ENCODE measurements around the gene ANKRD34A.

Gene ANKRD34A

DNA sequence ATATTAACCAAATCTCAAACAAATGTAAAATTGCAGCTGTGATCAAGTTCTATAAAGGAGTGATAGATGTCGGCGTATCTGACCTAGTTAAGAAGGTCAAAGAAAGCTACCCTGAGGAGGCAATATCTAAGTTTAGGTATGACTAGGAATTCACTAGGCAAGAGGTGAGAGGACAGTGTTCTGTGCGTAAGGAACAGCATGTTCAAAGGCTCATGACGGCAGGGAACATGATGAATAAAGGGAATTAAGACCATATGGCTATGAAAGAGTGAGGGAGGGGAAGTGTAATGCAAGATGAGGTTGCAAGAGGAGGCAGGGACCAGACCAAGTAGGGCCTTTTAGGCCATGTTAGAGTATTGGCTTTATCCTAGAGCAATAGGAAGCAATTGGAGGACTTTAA is 15.2 kb downstream of the ANKRD34A start:
- TF ChIP-seq, protein P1, sequence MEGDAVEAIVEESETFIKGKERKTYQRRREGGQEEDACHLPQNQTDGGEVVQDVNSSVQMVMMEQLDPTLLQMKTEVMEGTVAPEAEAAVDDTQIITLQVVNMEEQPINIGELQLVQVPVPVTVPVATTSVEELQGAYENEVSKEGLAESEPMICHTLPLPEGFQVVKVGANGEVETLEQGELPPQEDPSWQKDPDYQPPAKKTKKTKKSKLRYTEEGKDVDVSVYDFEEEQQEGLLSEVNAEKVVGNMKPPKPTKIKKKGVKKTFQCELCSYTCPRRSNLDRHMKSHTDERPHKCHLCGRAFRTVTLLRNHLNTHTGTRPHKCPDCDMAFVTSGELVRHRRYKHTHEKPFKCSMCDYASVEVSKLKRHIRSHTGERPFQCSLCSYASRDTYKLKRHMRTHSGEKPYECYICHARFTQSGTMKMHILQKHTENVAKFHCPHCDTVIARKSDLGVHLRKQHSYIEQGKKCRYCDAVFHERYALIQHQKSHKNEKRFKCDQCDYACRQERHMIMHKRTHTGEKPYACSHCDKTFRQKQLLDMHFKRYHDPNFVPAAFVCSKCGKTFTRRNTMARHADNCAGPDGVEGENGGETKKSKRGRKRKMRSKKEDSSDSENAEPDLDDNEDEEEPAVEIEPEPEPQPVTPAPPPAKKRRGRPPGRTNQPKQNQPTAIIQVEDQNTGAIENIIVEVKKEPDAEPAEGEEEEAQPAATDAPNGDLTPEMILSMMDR (IDR thresholded peaks at IDR 0.05; ENCODE audit: borderline replicate concordance, control extremely low read depth, extremely low read depth, insufficient read depth, missing control alignments): no peak
- in situ Hi-C loops (cut with MboI; ENCODE audit: low sequenced_read_pairs, unreplicated experiment): no loop called here
- DNase-seq (ENCODE audit: low spot score): no peak

DNA sequence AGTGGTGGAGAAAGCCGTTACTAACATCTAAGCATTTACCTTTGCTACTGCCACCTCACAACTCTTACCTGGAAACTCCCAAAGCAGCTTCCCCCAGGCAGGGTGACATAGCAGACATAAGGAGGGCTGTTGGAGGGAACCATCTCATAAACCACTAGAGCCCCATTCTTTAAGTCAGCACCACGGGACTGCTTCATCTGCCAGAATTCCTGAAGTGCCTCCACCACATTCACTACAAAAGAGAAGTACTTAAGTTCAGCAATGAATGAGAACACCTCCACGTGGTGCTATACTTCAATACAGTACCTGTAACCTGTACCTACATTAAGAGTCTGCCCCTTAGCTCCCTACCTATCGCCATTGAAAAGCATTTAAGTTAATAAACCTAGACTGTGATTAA is 16.8 kb downstream of the ANKRD34A start:
- TF ChIP-seq, protein P1 (IDR thresholded peaks at IDR 0.05; ENCODE audit: borderline replicate concordance, control extremely low read depth, extremely low read depth, insufficient read depth, missing control alignments): no peak
- in situ Hi-C loops (cut with MboI; ENCODE audit: low sequenced_read_pairs, unreplicated experiment): no loop called here
- DNase-seq (ENCODE audit: low spot score): no peak

DNA sequence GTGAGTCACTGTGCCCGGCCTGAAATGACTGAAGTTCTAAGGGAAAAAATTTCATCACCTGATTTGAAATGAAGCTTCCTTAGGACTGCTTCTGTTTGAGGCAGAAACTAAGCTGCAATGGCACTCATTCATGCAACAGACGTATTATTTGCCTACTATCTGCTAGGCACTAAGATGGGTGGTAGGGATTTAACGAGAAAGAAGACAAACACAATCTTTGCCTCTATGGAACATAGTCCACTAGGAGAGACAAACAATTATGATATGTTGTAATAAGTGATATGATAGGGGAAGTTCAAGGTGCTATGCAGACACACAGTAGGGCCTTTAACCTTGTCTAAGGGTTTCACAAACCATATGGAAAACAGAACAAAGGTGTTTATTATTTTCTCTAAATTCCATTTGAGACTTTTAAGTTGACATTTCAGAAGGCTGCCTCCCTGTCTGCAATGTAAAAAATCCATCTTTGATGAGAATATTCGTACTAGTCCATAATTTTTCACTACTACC is 17.8 kb downstream of the ANKRD34A start:
- TF ChIP-seq, protein P1 (IDR thresholded peaks at IDR 0.05; ENCODE audit: borderline replicate concordance, control extremely low read depth, extremely low read depth, insufficient read depth, missing control alignments): no peak
- no peak for DNase-seq (ENCODE audit: low spot score)
- in situ Hi-C loops (cut with MboI; ENCODE audit: low sequenced_read_pairs, unreplicated experiment): no loop called here

DNA sequence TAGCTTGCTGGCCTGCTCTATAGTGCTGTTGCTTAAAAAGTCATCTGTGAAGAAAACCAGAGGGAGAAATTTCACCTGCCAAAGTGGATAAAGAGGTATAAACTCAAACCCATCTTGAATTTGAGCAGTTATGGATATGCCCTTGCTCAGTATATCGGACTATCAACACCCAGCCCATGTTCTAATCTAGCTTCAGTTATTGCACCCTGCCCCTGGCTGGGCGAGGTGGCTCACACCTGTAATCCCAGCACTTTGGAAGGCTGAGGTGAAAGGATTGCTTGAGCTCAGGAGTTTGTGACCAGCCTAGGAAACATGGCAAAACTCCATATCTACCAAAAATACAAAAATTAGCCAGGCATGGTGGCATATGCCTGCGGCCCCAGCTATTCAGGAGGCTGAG is 19.8 kb downstream of the ANKRD34A start:
- TF ChIP-seq, protein P1 (IDR thresholded peaks at IDR 0.05; ENCODE audit: borderline replicate concordance, control extremely low read depth, extremely low read depth, insufficient read depth, missing control alignments): no peak
- no peak for DNase-seq (ENCODE audit: low spot score)
- in situ Hi-C loops (cut with MboI; ENCODE audit: low sequenced_read_pairs, unreplicated experiment): no loop called here

DNA sequence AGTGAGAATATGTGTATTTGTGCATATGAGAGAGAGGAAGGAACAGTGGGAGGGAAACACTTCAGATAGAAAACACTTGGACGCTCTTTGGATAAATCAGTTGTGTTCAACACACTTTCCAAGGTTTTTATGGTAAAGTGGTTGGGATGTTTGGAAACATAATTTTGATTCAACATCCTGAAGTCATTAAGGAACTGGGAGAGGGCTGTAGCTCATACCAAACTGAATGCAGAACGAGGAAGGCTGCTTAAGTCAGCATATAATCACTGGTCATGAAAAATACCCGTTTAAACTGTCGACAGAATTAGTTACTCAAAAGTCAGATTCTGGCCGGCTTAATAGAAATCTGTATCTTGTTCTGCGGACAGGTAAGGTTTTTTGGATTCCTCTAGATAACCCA is 21.5 kb downstream of the ANKRD34A start:
- in situ Hi-C loops (cut with MboI; ENCODE audit: low sequenced_read_pairs, unreplicated experiment): no loop called here
- TF ChIP-seq, protein P1 (IDR thresholded peaks at IDR 0.05; ENCODE audit: borderline replicate concordance, control extremely low read depth, extremely low read depth, insufficient read depth, missing control alignments): no peak
- no peak for DNase-seq (ENCODE audit: low spot score)

DNA sequence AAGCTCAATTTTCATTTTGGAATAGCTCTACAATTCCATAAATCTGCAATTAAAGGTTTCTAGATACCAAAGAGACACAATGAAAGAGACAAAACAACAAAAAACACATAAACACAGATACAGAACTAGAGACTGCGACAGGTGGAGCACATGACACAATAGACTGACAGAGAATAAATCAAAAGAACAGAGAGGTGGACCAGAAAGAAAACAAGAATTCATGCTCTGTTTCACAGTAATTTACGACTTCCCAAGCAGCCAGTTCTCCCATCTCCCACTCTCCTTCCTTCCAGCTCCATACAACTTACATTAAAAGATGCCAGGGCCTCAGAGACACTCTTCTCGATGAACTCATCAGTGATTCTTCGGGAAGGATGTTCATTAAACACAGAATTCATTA is 22.0 kb downstream of the ANKRD34A start:
- TF ChIP-seq, protein P1 (IDR thresholded peaks at IDR 0.05; ENCODE audit: borderline replicate concordance, control extremely low read depth, extremely low read depth, insufficient read depth, missing control alignments): no peak
- no peak for DNase-seq (ENCODE audit: low spot score)
- in situ Hi-C loops (cut with MboI; ENCODE audit: low sequenced_read_pairs, unreplicated experiment): no loop called here

DNA sequence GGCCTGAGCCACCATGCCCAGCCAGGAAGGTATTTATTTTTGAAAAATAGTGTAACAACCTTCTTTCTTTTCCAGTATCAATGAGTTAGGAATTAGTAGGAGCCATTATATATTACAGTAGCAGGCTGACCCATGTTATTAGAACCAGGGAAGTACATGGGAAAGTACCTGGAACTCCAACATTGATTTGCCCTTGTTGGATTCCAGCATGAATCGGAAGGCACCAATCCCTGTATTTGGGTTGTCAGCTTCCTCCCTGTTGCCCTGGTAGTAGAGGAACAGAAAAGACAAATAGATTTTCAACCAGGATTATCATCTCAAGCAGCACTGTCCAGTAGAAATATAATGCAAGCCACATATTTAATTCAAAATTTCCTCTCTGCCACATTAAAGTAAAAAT is 26.9 kb downstream of the ANKRD34A start:
- no peak for DNase-seq (ENCODE audit: low spot score)
- TF ChIP-seq, protein P1 (IDR thresholded peaks at IDR 0.05; ENCODE audit: borderline replicate concordance, control extremely low read depth, extremely low read depth, insufficient read depth, missing control alignments): no peak
- in situ Hi-C loops (cut with MboI; ENCODE audit: low sequenced_read_pairs, unreplicated experiment): no loop called here
